HG03280 (cell line): ENCODE measurements around the gene GRN.

Experiments
- ATAC-seq: cut with Tn5 transposase; IDR thresholded peaks from one replicate; pipeline ENCODE4 v1.9.1; 2021; ENCODE audit warnings: mild to moderate bottlenecking, moderate library complexity; ENCODE audit not compliant: unreplicated experiment

The GRN gene

GRCh38 chr17:44344939-44345453 lies at the start of gene GRN:
TSS of gene GRN (plus strand) at chr17:44345302. CDS start at chr17:44349165, 3,863 bp downstream.
- peak; percentile 70 for ATAC-seq

GRCh38 chr17:44297975-44298374 lies 47.1 kb upstream of the GRN start:
- no peak for ATAC-seq

DNA sequence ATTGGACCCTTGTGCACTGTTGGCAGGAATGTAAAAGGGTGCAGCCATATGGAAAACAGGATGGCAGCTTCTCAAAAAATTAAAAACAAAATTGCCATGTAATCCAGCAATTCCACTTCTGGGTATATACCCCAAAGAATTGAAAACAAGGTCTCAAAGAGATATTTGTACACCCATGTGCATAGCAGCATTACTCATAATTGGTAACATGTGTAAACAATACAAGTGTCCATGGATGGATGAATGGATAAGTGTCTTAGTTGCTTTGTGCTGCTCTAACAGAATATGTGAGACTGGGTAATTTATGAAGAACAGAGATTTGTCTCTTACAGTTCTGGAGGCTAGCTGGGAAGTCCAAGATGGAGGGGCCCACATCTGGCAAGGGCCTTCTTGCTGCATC lies 40.5 kb upstream of the GRN start:
- ATAC-seq = no peak

DNA sequence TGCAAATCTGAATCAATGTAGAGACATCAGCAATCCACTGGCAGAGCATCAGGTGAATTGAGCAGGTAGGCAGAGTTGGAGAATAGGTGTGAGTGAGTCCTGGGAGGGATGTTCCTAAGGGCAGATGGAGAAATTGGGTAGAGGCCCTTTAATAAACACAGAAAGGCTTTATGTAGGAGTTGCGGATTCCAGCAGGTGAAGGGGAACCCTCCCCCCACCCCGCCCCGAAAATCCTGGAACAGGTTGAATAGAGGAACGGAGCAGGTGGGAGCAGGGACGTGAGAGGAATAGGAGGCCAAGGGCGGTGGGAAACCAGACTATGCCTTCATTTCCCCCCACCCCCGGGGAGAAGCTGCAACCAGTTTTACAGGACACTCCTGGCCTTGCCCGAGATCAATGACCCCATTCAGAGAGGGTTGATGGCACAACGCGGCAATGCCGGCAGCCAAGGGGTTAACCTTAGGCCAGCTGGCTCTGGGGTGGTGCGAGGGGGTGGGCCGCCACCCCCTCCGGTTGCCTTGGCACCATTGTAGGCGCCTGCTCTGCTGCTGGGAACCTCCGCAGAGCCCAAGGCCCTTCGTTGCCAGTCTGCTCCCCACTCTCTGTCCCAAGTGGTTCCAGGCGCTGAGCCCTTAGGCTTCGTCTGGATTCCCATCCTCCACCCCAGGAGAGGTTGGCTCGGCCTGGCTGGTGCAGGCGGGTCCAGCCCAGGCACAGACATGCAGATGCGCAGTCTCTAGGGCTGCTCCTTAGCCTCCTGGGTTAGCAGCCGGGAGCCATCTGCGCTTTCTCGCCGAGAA lies 37.5 kb upstream of the GRN start:
- ATAC-seq = peak; percentile 7

DNA sequence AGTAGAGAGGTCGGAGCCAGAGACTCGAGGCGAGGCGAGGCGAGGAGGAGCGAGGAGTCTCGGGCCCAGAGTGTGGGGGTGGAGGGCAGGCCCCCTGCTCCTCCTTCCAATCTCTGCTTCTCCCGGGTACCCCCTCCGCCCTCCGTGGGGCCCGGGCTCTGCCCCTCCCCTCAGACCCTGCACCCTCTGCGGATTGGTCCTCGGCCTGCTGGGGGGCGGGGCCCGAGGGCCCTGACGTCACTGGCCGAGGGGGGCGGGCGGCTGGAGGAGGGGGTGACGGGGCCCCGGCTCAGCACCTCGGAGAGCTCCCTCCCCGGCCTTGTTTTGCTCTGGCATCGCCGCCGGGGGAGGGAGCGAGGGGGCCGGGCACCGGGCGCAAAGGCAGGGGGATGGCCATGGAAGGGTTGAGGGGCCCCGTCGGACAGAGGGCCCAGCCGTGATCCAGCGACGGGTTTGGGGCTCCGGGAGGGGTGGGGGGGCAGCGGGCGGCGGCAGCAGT lies 36.7 kb upstream of the GRN start, which contains the start of gene RUNDC3A:
Gene RUNDC3A (plus strand): TSS at position 282 of the 499 bp plus-strand sequence. CDS start 232 bp downstream, outside the sequence.
- ATAC-seq = peak; percentile 75

GRCh38 chr17:44308865-44309264 lies 36.2 kb upstream of the GRN start:
- ATAC-seq = no peak

GRCh38 chr17:44309472-44309871 lies 35.6 kb upstream of the GRN start:
- no peak for ATAC-seq

DNA sequence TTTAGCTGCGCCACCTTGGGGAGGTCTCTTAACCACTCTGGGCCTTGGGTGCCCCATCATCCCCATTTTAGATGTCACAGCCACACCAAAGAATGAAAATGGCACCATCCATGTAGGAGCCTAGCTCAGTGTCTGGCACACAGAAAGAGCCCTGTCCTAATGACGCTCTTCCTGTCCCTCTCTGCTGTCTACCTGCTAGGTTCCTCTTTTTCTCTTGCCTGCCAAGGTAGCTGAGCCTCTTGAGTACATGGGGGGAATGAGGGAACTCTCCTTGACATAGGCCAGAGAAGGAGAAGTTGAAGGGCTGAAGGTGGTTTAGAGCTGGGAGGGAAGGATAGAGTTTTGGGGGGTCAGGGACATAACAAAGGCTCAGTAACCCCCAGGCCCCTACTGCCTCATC lies 34.9 kb upstream of the GRN start:
- ATAC-seq = no peak

GRCh38 chr17:44310609-44311376 lies 34.3 kb upstream of the GRN start:
- no peak for ATAC-seq

GRCh38 chr17:44311562-44312181 lies 33.4 kb upstream of the GRN start:
- ATAC-seq = no peak

GRCh38 chr17:44312396-44313104 lies 32.6 kb upstream of the GRN start:
- no peak for ATAC-seq

DNA sequence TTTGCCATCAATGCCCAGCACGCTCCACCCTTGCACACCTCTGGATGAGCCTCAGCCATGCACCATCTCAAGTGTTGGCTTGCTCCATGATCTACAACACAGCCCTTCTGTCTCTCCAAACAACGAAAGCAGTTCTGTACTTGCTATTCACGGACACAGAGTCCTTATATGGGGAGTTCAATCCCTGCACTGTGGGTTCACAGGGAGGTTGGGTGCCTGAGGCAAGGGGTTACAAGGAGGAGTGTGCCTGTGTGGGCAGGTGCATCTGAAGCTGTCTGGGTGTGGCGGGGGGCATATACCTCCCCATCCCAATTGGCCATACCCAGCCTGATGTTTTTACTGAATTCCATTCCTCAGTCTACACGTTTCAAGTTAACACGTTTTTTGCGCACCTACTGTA lies 31.1 kb upstream of the GRN start:
- ATAC-seq = no peak

DNA sequence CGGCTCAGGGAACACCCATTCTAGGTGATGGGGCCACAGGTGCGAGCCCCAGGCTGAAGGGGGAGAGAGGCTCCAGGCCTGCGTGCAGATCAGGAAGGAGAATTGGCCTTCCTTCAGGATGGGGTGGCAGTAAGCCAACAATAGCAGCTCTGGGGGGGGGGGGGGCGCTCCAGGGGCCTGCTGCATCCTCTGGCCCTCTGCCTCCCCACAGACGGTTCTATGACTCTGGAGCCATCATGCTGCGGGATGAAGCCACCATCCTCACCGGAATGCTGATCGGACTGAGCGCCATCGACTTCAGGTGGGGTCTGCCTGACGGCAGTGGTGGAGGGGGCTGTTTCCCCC lies 30.6 kb upstream of the GRN start:
- no peak for ATAC-seq

GRCh38 chr17:44314869-44315661 lies 30.0 kb upstream of the GRN start:
- ATAC-seq = no peak

DNA sequence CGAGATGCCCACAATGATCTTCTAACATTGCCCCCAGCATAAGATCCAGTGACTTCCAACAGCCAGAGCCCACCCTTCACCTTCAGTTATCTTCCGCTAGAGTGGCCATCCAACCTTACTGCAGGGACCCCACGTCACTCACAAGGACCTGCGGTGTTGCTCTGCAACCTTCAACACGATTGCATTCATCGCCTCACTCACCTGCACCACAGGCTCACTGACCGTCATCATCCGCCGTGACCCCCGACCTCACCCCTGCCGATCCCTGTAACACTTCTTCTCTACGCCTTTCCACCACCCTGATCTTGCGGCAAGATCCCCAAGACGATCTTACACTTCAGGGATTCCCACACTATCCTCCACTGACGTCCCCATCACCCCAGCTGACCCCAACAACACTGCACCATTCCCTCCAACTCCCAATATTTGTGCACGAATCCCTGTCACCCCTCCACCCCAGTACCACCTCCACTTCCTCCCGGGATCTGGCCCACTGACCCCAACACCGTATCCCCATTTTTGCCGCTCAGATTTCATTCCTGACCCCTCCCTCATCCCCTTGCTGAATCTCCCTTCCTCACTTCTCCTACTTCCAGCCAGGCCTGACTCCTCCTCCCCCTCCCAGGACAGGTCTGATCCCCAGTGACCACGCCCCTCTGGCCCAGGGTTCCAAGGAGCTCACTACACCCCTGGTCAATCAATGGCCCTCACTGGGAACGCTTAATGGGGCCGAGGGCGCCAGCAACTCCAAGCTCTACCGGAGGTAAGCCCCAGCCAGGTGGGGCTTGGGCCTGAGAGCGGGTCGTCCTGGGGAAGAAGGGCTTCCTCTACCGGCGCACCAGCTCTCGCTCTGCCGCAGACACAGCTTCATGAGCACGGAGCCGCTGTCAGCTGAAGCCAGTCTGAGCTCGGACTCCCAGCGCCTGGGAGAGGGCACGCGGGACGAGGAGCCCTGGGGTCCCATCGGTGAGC lies 29.1 kb upstream of the GRN start:
- ATAC-seq = no peak

GRCh38 chr17:44317545-44317944 lies 27.6 kb upstream of the GRN start:
- no peak for ATAC-seq

DNA sequence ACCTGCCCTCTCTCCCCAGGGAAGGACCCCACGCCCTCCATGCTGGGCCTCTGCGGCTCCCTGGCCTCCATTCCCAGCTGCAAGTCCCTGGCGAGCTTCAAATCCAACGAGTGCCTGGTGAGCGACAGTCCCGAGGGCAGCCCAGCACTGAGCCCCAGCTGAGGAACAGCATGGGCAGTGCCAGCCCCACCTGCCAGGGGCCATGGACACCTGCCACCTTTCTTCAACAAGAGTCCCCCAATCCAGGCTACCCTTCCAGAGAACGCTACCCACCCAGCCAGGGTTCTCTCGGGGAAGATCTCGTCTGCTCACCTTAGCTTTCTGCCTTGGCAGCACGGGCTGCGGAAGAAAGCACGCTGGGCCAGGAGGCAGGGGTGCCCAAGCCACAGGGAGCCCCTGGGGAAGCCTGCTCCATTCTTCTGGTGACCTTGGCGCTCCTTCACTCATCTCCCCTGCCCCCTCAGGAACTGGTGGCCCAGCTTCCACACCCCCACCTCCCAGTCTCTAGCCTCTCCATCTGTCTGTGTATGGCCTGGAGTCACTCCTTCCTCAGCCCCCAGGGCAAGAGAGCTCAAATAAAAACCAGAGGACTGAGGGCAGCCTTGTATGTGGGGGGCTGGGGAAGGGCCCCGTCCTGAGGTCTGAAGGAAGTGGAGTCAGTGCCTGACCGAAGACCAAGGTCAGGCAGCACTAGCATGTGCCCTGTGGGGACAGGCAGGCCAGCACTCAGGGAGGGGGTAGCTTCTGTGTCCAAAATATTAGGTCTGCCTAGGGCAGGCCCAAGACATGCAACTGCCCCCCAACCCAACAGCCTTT lies 26.8 kb upstream of the GRN start:
- no peak for ATAC-seq

DNA sequence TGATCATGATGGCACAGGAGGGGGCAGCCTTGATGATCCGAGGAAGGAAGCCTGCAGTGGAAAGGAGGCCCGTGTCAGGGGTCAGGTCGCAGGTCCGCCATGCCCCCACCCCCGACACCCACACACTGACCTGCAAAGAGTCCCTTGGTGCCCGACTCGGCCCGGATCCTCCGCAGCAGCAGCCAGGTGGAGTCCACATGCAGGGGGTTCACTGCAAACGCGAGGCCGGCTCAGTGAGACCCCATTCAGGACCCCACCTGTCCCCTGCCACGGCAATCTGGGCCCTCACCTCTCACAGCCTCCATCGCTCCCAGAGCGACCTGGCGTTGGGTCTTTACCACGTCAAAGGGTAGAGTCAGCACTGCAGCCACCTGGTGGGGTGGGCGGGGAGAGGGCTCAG lies 25.0 kb upstream of the GRN start:
- ATAC-seq = no peak
